GM12872 (cell line): ENCODE results near the gene NUP107.

Source experiments
- TF ChIP-seq, protein P1 (sequence below): IDR thresholded peaks from 3 replicates; pipeline ENCODE4 v1.5.1; 2011; ENCODE audit warnings: low read depth, mild to moderate bottlenecking, low read length, moderate library complexity; ENCODE audit not compliant: insufficient read depth

NUP107 gene

DNA sequence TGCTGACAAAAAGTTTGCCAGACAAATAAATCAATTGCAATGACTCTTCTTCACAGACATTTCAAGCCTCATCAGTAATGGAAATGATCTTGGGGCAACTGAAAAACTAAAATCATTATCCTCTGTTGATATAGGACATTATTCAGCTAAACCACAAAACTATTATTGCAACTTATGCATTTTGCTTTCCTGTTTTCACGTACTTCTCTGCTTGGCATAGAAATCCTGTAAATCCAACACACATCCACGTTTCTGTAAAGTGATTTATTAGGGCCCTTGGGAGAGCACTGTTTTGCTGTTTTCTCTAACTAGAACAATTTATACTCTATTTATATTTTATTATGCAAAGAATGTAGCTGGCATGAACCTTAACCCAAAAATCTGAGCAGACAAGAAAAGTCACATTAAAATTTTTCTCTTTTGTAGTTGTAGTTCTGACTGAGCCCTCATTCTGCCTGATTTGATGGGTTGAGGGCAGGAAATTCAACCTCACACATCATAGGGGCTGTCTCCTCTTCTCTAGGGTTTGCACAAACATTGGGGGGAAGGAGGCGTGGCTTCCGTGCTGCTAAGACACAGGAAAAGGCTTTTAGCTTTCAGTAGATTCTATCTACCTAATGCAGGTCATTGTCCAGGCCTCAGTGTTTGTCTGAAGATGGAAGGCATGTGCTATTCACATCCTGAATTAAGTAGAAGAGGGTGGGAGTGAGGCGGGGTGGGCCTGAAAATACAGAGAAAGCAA, 11.5 kb upstream of the NUP107 start:
- TF ChIP-seq, protein P1, sequence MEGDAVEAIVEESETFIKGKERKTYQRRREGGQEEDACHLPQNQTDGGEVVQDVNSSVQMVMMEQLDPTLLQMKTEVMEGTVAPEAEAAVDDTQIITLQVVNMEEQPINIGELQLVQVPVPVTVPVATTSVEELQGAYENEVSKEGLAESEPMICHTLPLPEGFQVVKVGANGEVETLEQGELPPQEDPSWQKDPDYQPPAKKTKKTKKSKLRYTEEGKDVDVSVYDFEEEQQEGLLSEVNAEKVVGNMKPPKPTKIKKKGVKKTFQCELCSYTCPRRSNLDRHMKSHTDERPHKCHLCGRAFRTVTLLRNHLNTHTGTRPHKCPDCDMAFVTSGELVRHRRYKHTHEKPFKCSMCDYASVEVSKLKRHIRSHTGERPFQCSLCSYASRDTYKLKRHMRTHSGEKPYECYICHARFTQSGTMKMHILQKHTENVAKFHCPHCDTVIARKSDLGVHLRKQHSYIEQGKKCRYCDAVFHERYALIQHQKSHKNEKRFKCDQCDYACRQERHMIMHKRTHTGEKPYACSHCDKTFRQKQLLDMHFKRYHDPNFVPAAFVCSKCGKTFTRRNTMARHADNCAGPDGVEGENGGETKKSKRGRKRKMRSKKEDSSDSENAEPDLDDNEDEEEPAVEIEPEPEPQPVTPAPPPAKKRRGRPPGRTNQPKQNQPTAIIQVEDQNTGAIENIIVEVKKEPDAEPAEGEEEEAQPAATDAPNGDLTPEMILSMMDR = no peak

DNA sequence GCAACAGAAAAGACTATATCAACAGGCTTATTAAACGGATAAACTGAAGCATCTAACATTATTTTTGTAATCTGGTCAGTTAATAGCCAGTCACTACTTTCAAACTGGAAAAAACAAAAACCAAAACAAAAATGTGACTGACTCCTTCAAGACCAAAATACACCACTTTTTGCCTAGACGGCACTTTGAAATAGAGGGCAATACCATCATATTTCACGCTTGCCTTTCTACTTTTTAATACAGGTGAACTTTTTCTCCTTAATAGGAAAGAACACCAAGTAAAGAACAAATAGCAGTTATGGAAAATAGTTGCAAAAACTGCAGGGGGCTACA, 550 bp upstream of the NUP107 start:
- TF ChIP-seq, protein P1 = no peak

DNA sequence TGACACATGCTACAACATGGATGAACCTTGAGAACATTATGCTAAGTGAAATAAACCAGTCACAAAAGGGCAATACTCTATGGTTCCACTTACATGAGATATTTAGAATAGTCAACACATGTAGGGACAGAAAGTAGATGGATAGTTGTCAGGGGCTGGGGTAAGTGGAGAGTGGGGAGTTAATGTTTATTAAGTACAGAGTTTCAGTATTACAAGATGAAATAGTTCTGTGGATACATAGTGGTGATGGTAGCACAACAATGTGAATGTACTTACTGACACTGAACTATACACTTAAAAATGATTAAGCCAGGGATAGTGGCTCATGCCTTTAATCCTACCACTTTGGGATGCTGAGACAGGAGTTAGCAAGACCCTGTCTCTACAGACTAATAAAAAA, 8.7 kb downstream of the NUP107 start:
- TF ChIP-seq, protein P1 = no peak

GRCh38 chr12:68699486-68699885, 12.7 kb downstream of the NUP107 start:
- TF ChIP-seq, protein P1 = no peak

- TF ChIP-seq, protein P1 = no peak
Measured at GRCh38 chr12:68727776-68728175, 41.0 kb downstream of the NUP107 start.

DNA sequence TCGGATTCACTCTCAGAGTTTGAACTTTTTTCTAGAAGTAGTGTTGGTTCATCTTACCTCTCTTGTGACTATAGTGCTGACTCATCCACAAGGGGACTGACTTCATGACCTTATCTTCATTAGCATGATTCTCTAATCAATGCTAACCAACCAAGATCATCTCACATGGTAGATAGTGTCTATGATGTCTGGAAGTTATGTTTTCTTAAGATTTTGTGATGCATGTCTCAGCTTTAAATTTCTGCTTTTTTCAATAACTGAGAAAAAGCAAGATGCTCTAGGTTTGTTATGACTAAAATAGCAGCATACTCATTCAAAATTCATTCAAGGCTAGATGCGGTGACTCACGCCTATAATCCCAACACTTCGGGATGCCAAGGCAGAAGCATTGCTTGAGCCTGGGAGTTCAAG, 46.9 kb downstream of the NUP107 start:
- TF ChIP-seq, protein P1 = no peak

DNA sequence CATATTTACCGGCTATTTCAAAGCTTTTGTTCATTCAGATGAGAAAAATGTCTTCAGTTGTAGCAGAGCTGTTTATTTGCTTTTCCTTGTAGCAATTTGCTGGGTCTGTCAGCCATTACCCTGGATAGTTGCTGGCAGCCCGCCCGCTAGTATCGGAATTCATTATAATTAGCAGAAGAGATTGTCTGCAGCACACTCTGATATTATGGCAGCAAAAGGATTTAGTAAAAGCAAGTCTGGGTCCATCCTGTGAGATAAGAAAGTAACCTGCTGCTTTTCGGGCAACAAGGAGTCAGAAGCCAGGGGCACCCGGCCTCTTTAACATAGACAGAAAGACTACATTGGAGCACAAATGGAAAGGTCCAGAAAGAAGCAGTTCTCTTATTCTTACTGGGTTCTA, 53.1 kb downstream of the NUP107 start:
- TF ChIP-seq, protein P1 = no peak
